ENCODE measurements around the gene RPS24. TPM values are rescaled to one million over a fixed set of nuclear protein-coding genes. Genes with fewer than 3 reads are reported as not detected.

RPS24 gene
- polyA plus RNA-seq, 1 donor (not counting 4 experiments of a cell fraction or from before 2014, with no cell fraction given): 5,180 TPM

- no peaks in the 10 kb centered on the region for H3K79me2 ChIP-seq (ENCODE audit: control insufficient read depth, insufficient read depth, low read length)
- no peak overlapping the region for H3K4me2 ChIP-seq (ENCODE audit: control insufficient read depth, extremely low read depth, insufficient read depth, low read depth, low read length)
- H3K4me1 ChIP-seq (ENCODE audit: control insufficient read depth, extremely low read depth, insufficient read depth, low read length): no peaks in the 10 kb centered on the region
- H3K27ac ChIP-seq (ENCODE audit: control insufficient read depth, insufficient read depth, low read length): no peak overlapping the region
- H3K9me1 ChIP-seq (ENCODE audit: control insufficient read depth, extremely low read depth, insufficient read depth, low read length): no peaks in the 10 kb centered on the region
- H3K9ac ChIP-seq (ENCODE audit: control insufficient read depth, extremely low read depth, insufficient read depth, low read length): no peak overlapping the region
- FAIRE-seq (no peak), DNase-seq (ENCODE audit: low read depth, low spot score) (no peak)
- peaks cover 26 to 33% of the 10 kb centered on the region in 2 experiments for H3K36me3 ChIP-seq (ENCODE audit: control insufficient read depth in 2 of 2, extremely low read depth in 1 of 2, insufficient read depth in 2 of 2, low read length in 2 of 2)
- TF ChIP-seq EZH2 (IDR thresholded peaks at IDR 0.05; ENCODE audit: low read length) (no peak), CTCF (optimal IDR thresholded peaks at IDR 0.05 in 1 of 3, IDR thresholded peaks at IDR 0.05 in 1 of 3, conservative IDR thresholded peaks at IDR 0.05 in 1 of 3; ENCODE audit: extremely low read depth in 1 of 3, insufficient read depth in 2 of 3, low read length in 3 of 3) (no peak)
- no peak overlapping the region for H2AFZ ChIP-seq (ENCODE audit: control insufficient read depth, low read length)
- no peak overlapping the region for H3K4me3 ChIP-seq (ENCODE audit: control insufficient read depth in 2 of 3, extremely low read depth in 1 of 3, insufficient read depth in 2 of 3, low read depth in 1 of 3, low read length in 3 of 3)
- no peaks in the 10 kb centered on the region for H4K20me1 ChIP-seq (ENCODE audit: control insufficient read depth, extremely low read depth, insufficient read depth, low read length)
- H3K27me3 ChIP-seq (ENCODE audit: control insufficient read depth, extremely low read depth, insufficient read depth, low read length): no peaks in the 10 kb centered on the region
- H3K9me3 ChIP-seq (ENCODE audit: control insufficient read depth, low read depth, low read length): no peaks in the 10 kb centered on the region
- dilution Hi-C loops (cut with MboI; ENCODE audit: extremely low pct_ligation_motif_present, low sequenced_read_pairs): no loop called here
Observed at GRCh38 chr10:78015546-78015945, 18.1 kb upstream of the RPS24 start.

GRCh38 chr10:78017856-78018255 is 15.8 kb upstream of the RPS24 start:
- no peak for FAIRE-seq
- Histone ChIP-seq H3K9me3 (ENCODE audit: control insufficient read depth, low read depth, low read length) (no peaks in the 10 kb centered on the region), H4K20me1 (ENCODE audit: control insufficient read depth, extremely low read depth, insufficient read depth, low read length) (no peaks in the 10 kb centered on the region), H3K4me3 (ENCODE audit: control insufficient read depth in 2 of 3, extremely low read depth in 1 of 3, insufficient read depth in 2 of 3, low read depth in 1 of 3, low read length in 3 of 3) (no peak overlapping the region), H3K4me2 (ENCODE audit: control insufficient read depth, extremely low read depth, insufficient read depth, low read depth, low read length) (no peak overlapping the region), H3K36me3 (ENCODE audit: control insufficient read depth in 2 of 2, extremely low read depth in 1 of 2, insufficient read depth in 2 of 2, low read length in 2 of 2) (peaks cover 39 to 42% of the 10 kb centered on the region in 2 experiments), H3K9me1 (ENCODE audit: control insufficient read depth, extremely low read depth, insufficient read depth, low read length) (no peaks in the 10 kb centered on the region), H3K79me2 (ENCODE audit: control insufficient read depth, insufficient read depth, low read length) (no peaks in the 10 kb centered on the region), H3K4me1 (ENCODE audit: control insufficient read depth, extremely low read depth, insufficient read depth, low read length) (no peaks in the 10 kb centered on the region), H2AFZ (ENCODE audit: control insufficient read depth, low read length) (no peak overlapping the region), H3K27me3 (ENCODE audit: control insufficient read depth, extremely low read depth, insufficient read depth, low read length) (no peaks in the 10 kb centered on the region), H3K27ac (ENCODE audit: control insufficient read depth, insufficient read depth, low read length) (no peak overlapping the region), H3K9ac (ENCODE audit: control insufficient read depth, extremely low read depth, insufficient read depth, low read length) (no peak overlapping the region)
- dilution Hi-C loops (cut with MboI; ENCODE audit: extremely low pct_ligation_motif_present, low sequenced_read_pairs): no loop called here
- no peak for TF ChIP-seq CTCF (optimal IDR thresholded peaks at IDR 0.05 in 1 of 3, IDR thresholded peaks at IDR 0.05 in 1 of 3, conservative IDR thresholded peaks at IDR 0.05 in 1 of 3; ENCODE audit: extremely low read depth in 1 of 3, insufficient read depth in 2 of 3, low read length in 3 of 3)
- TF ChIP-seq EZH2 (IDR thresholded peaks at IDR 0.05; ENCODE audit: low read length): no peak
- no peak for DNase-seq (ENCODE audit: low read depth, low spot score)

All from keratinocyte (primary cell).